Spinal cord (tissue), 10 donors: ENCODE results near the gene NLRC3. TPM values are rescaled to one million over a fixed set of nuclear protein-coding genes. Genes with fewer than 3 reads are reported as not detected.

Experiments
- DNase-seq, 6 donors: peaks; one replicate each; pipeline versions ENCODE4 v3.0.0 to v3.0.0-alpha.2; 2013 to 2015; ENCODE audit warnings: low spot score in 6 of 6, low read depth in 4 of 6
- H3K27ac ChIP-seq: one replicate; pipeline ENCODE4 v1.5.1; 2013; ENCODE audit warnings: low read depth, low read length, control low read depth
- H3K27me3 ChIP-seq: one replicate; pipeline ENCODE4 v1.6.1; 2013; ENCODE audit warnings: low read length; ENCODE audit not compliant: control insufficient read depth, insufficient read depth
- H3K36me3 ChIP-seq: one replicate; pipeline ENCODE4 v1.6.1; 2013; ENCODE audit warnings: low read length; ENCODE audit not compliant: control insufficient read depth, insufficient read depth
- H3K4me1 ChIP-seq: one replicate; pipeline ENCODE4 v1.6.1; 2013; ENCODE audit warnings: low read length; ENCODE audit not compliant: control insufficient read depth, insufficient read depth
- H3K4me3 ChIP-seq: one replicate; pipeline ENCODE4 v1.5.1; 2013; ENCODE audit warnings: low read depth, low read length, control low read depth
- H3K9me3 ChIP-seq: one replicate; pipeline ENCODE4 v1.6.1; 2013; ENCODE audit warnings: low read length; ENCODE audit not compliant: control insufficient read depth, insufficient read depth
- WGBS: methylation state at CpG from one replicate; pipeline ENCODE4 v1.1.5; 2013; ENCODE audit warnings: missing lambda C conversion rate; ENCODE audit not compliant: insufficient coverage; 5-methylcytosine and 5-hydroxymethylcytosine counted together
- polyA plus RNA-seq, 2 donors: library from polyadenylated mRNA; unstranded; fragments of 120-200 nt; gene quantifications; one replicate each; pipeline ENCODE4 v1.2.1, GENCODE V29; 2013; ENCODE audit not compliant: insufficient read length in 2 of 2
- total RNA-seq, 2 donors: library from RNA; depleted of rRNA in 1 of 2; stranded (reverse); fragments of 120-200 nt in 1 of 2; fragments of >200 nt in 1 of 2; gene quantifications; one replicate each; pipeline versions ENCODE4 v1.2.3 to v1.2.4, GENCODE V29; 2013 to 2014
- donor health status: healthy.

The NLRC3 gene
- total and polyA plus RNA-seq, 4 donors = 0.59 to 3.3 (median 1.6) TPM

- Histone ChIP-seq H3K36me3 (peaks cover 69% of the 10 kb centered on the region), H3K27ac (no peak overlapping the region), H3K9me3 (no peaks in the 10 kb centered on the region), H3K4me3 (no peak overlapping the region), H3K4me1 (peaks cover 25% of the 10 kb centered on the region), H3K27me3 (no peaks in the 10 kb centered on the region)
- no peak for DNase-seq
- WGBS = 89% methylated on average over 25 of the region's 36 CpGs
These were observed 5.3 kb upstream of the NLRC3 start for GRCh38 chr16:3582276-3583165.

GRCh38 chr16:3581392-3581791 lies 4.2 kb upstream of the NLRC3 start:
- 91% methylated on average over 10 of the region's 10 CpGs for WGBS
- Histone ChIP-seq H3K9me3 (no peaks in the 10 kb centered on the region), H3K27me3 (no peaks in the 10 kb centered on the region), H3K4me1 (peaks cover 25% of the 10 kb centered on the region), H3K27ac (no peak overlapping the region), H3K36me3 (peaks cover 62% of the 10 kb centered on the region), H3K4me3 (no peak overlapping the region)
- DNase-seq = no peak

GRCh38 chr16:3580686-3581085 lies 3.5 kb upstream of the NLRC3 start:
- H3K27ac ChIP-seq = peak overlapping the region; percentile 52
- peaks cover 25% of the 10 kb centered on the region for H3K4me1 ChIP-seq
- 32% methylated on average over 6 of the region's 8 CpGs for WGBS
- no peak overlapping the region for H3K4me3 ChIP-seq
- peak in 1 of 6 donors; percentile 45 for DNase-seq
- no peaks in the 10 kb centered on the region for H3K27me3 ChIP-seq
- H3K36me3 ChIP-seq = peaks cover 62% of the 10 kb centered on the region
- no peaks in the 10 kb centered on the region for H3K9me3 ChIP-seq

- peak overlapping the region; percentile 52 for H3K27ac ChIP-seq
- H3K27me3 ChIP-seq = no peaks in the 10 kb centered on the region
- no peaks in the 10 kb centered on the region for H3K9me3 ChIP-seq
- peaks cover 25% of the 10 kb centered on the region for H3K4me1 ChIP-seq
- 72% methylated on average over 11 of the region's 11 CpGs for WGBS
- H3K4me3 ChIP-seq = no peak overlapping the region
- peaks cover 62% of the 10 kb centered on the region for H3K36me3 ChIP-seq
- DNase-seq = no peak
These were observed 3.0 kb upstream of the NLRC3 start for GRCh38 chr16:3580251-3580651.

- Histone ChIP-seq H3K9me3 (no peaks in the 10 kb centered on the region), H3K4me1 (peaks cover 25% of the 10 kb centered on the region), H3K4me3 (no peak overlapping the region), H3K27ac (no peak overlapping the region), H3K36me3 (peaks cover 61% of the 10 kb centered on the region), H3K27me3 (no peaks in the 10 kb centered on the region)
- 91% methylated on average over 7 of the region's 7 CpGs for WGBS
- DNase-seq = no peak
These were observed 2.6 kb upstream of the NLRC3 start for GRCh38 chr16:3579776-3580175.

GRCh38 chr16:3578610-3579551 lies 1.7 kb upstream of the NLRC3 start:
- Histone ChIP-seq H3K27me3 (no peaks in the 10 kb centered on the region), H3K4me1 (peaks cover 25% of the 10 kb centered on the region), H3K9me3 (no peaks in the 10 kb centered on the region), H3K4me3 (no peak overlapping the region), H3K27ac (no peak overlapping the region), H3K36me3 (peaks cover 52% of the 10 kb centered on the region)
- 37% methylated on average over 13 of the region's 20 CpGs for WGBS
- no peak for DNase-seq

- Histone ChIP-seq H3K27me3 (no peaks in the 10 kb centered on the region), H3K36me3 (peaks cover 44% of the 10 kb centered on the region), H3K27ac (no peak overlapping the region), H3K9me3 (no peaks in the 10 kb centered on the region), H3K4me3 (no peak overlapping the region), H3K4me1 (peaks cover 25% of the 10 kb centered on the region)
- no peak for DNase-seq
- 91% methylated on average over 8 of the region's 8 CpGs for WGBS
These were observed 918 bp upstream of the NLRC3 start for GRCh38 chr16:3578121-3578520.

- DNase-seq = no peak
- no peak overlapping the region for H3K4me3 ChIP-seq
- no peak overlapping the region for H3K27ac ChIP-seq
- H3K36me3 ChIP-seq = peaks cover 25% of the 10 kb centered on the region
- WGBS = 85% methylated on average over 11 of the region's 11 CpGs
- no peaks in the 10 kb centered on the region for H3K27me3 ChIP-seq
- H3K9me3 ChIP-seq = no peaks in the 10 kb centered on the region
- peaks cover 25% of the 10 kb centered on the region for H3K4me1 ChIP-seq
These were observed 992 bp downstream of the NLRC3 start for GRCh38 chr16:3576211-3576610.

GRCh38 chr16:3575491-3575890 lies 1.7 kb downstream of the NLRC3 start:
- Histone ChIP-seq H3K27me3 (no peaks in the 10 kb centered on the region), H3K27ac (no peak overlapping the region)

More at GRCh38 chr16:3575491-3575890, 1.7 kb downstream of the NLRC3 start:
- 78% methylated on average over 13 of the region's 13 CpGs for WGBS
- H3K36me3 ChIP-seq = peaks cover 18% of the 10 kb centered on the region
- H3K4me1 ChIP-seq = peaks cover 20% of the 10 kb centered on the region
- H3K4me3 ChIP-seq = no peak overlapping the region
- peaks cover 4% of the 10 kb centered on the region for H3K9me3 ChIP-seq
- DNase-seq = no peak
